MM.1S (cell line): ENCODE results near the gene YWHAH.

Experiments used
- DNase-seq: peaks from one replicate; pipeline ENCODE4 v3.0.0-alpha.2; 2015
- H2AFZ ChIP-seq: fragments of 300-600 bp; sonication (generic); 2 replicates; pipeline ENCODE4 v1.6.0; 2016; ENCODE audit warnings: antibody characterized with exemption, low read length
- H3F3A ChIP-seq: fragments of 300-600 bp; sonication (generic); 2 replicates; pipeline ENCODE4 v1.6.1; 2016; ENCODE audit warnings: mild to moderate bottlenecking, antibody characterized with exemption, low read length, moderate library complexity, mixed read lengths; ENCODE audit not compliant: insufficient read depth
- H3K27ac ChIP-seq: fragments of 300-600 bp; sonication (generic); 2 replicates; pipeline ENCODE4 v1.5.1; 2016; ENCODE audit warnings: mild to moderate bottlenecking, low read length
- H3K27me3 ChIP-seq: fragments of 300-600 bp; sonication (generic); replicated peaks from 2 replicates; pipeline ENCODE4 v1.6.0; 2016; ENCODE audit warnings: low read length; ENCODE audit not compliant: insufficient read depth
- H3K36me3 ChIP-seq: fragments of 300-600 bp; sonication (generic); replicated peaks from 2 replicates; pipeline ENCODE4 v1.6.1; 2016; ENCODE audit warnings: mild to moderate bottlenecking, low read length, mixed read lengths; ENCODE audit not compliant: insufficient read depth
- H3K4me1 ChIP-seq: fragments of 300-600 bp; sonication (generic); 2 replicates; pipeline ENCODE4 v1.6.1; 2016; ENCODE audit warnings: low read length, mixed read lengths
- H3K4me2 ChIP-seq: fragments of 300-600 bp; sonication (generic); 2 replicates; pipeline ENCODE4 v1.6.0; 2016; ENCODE audit warnings: low read depth, low read length
- H3K4me3 ChIP-seq: fragments of 300-600 bp; sonication (generic); 2 replicates; pipeline ENCODE4 v1.5.1; 2016; ENCODE audit warnings: low read length, mixed read lengths
- H3K79me2 ChIP-seq: fragments of 300-600 bp; sonication (generic); 2 replicates; pipeline ENCODE4 v1.6.1; 2016; ENCODE audit warnings: mixed run types, low read length, mixed read lengths
- H3K9ac ChIP-seq: fragments of 300-600 bp; sonication (generic); 2 replicates; pipeline ENCODE4 v1.6.1; 2016; ENCODE audit warnings: low read length, mixed read lengths
- H3K9me2 ChIP-seq: fragments of 300-600 bp; sonication (generic); replicated peaks from 2 replicates; pipeline ENCODE4 v1.6.1; 2016; ENCODE audit warnings: mild to moderate bottlenecking, low read length, mixed read lengths; ENCODE audit not compliant: insufficient read depth
- H3K9me3 ChIP-seq: fragments of 300-600 bp; sonication (generic); replicated peaks from 2 replicates; pipeline ENCODE4 v1.6.1; 2016; ENCODE audit warnings: mild to moderate bottlenecking, low read length, mixed read lengths; ENCODE audit not compliant: insufficient read depth
- H4K20me1 ChIP-seq: fragments of 300-600 bp; sonication (generic); 2 replicates; pipeline ENCODE4 v1.6.1; 2016; ENCODE audit warnings: mild to moderate bottlenecking, low read length, moderate library complexity, mixed read lengths; ENCODE audit not compliant: insufficient read depth
- CTCF ChIP-seq: fragments of 300-600 bp; sonication (generic); IDR thresholded peaks from 2 replicates; pipeline ENCODE4 v1.5.1; 2016; ENCODE audit warnings: antibody characterized with exemption, low read length, mixed read lengths
- EZH2 ChIP-seq: fragments of 300-600 bp; sonication (generic); optimal IDR thresholded peaks from 2 replicates; pipeline ENCODE3; 2017; ENCODE audit warnings: low read depth, mild to moderate bottlenecking, antibody characterized with exemption, low read length, mixed read lengths
- EZH2phosphoT487 ChIP-seq: fragments of 300-600 bp; sonication (generic); IDR thresholded peaks from 2 replicates; pipeline ENCODE4 v1.6.1; 2018; ENCODE audit warnings: antibody characterized with exemption, low read length

Gene YWHAH

DNA sequence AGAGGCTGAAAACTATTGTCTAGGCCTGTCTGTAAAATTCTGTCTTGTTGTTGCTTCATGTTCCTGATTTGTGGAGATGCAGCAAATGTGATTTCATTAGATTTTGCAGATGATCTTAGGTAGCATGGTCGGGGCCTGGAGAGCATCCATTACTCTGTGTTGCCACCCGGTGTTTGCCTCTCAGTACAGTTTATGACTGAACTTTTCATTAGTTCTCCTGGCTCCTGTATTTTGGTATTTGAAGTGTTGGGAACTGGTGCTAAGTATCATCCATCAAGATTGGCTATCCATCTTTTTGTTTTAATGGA lies 7.7 kb downstream of the YWHAH start:
- Histone ChIP-seq H4K20me1 (peaks cover 46% of the 10 kb centered on the region), H3K4me1 (no peaks in the 10 kb centered on the region), H3F3A (no peaks in the 10 kb centered on the region), H3K4me2 (no peak overlapping the region), H3K9ac (no peak overlapping the region), H3K9me2 (no peaks in the 10 kb centered on the region), H3K36me3 (peaks cover 11% of the 10 kb centered on the region), H3K27ac (no peak overlapping the region), H2AFZ (no peak overlapping the region), H3K79me2 (peaks cover 97% of the 10 kb centered on the region), H3K4me3 (no peak overlapping the region), H3K9me3 (no peaks in the 10 kb centered on the region), H3K27me3 (no peaks in the 10 kb centered on the region)
- no peak for DNase-seq
- TF ChIP-seq EZH2: no peak
- TF ChIP-seq EZH2phosphoT487: no peak
- no peak for TF ChIP-seq CTCF

DNA sequence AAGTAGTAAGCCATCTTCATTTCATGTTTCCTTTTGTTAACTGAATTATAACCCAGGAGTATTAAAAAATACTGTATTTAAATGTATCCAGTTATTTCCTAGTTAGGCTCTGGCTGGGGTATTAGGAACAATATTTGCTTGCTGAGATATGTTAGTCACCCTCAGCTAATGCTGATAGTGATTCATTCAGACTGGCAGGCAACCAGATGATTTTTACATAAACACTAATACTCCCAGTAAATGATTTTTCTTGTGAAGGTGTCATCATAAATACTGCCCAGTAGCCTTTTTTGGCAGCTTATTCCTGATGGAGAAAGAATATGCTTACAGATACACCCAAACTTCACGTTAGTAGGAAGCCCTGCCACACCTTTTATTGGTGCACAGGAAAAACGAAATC lies 8.1 kb downstream of the YWHAH start:
- no peak for DNase-seq
- Histone ChIP-seq H4K20me1 (peaks cover 44% of the 10 kb centered on the region), H3K79me2 (peaks cover 94% of the 10 kb centered on the region), H3K27me3 (no peaks in the 10 kb centered on the region), H3K9ac (no peak overlapping the region), H2AFZ (no peak overlapping the region), H3F3A (no peaks in the 10 kb centered on the region), H3K9me2 (no peaks in the 10 kb centered on the region), H3K4me2 (no peak overlapping the region), H3K9me3 (no peaks in the 10 kb centered on the region), H3K4me1 (no peaks in the 10 kb centered on the region), H3K4me3 (no peak overlapping the region), H3K27ac (no peak overlapping the region), H3K36me3 (peaks cover 10% of the 10 kb centered on the region)
- no peak for TF ChIP-seq CTCF

DNA sequence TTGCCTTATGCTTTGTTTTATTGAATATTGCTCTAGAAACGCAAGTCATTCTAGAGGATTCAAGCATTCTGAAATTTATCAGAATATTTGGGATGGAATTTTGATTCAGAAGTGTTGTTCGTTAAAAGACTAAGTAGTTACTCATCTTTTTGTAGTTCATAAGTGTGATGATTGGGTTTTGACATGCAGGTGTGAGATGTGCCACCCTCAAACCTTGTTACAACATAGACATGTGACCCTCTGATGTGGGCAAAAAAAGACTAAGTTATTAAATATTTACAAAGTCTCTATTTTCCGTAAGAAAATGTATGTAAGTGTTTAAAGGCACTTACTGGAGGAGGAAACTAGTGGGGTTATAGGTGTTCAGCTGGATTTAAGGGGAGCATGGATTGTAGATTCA lies 8.9 kb downstream of the YWHAH start:
- no peak overlapping the region for H3K9ac ChIP-seq
- no peak for DNase-seq
- no peaks in the 10 kb centered on the region for H3K9me2 ChIP-seq
- no peak overlapping the region for H3K4me2 ChIP-seq
- H3K27ac ChIP-seq: no peak overlapping the region
- H4K20me1 ChIP-seq: peaks cover 43% of the 10 kb centered on the region
- no peak overlapping the region for H3K4me3 ChIP-seq
- H2AFZ ChIP-seq: no peak overlapping the region
- TF ChIP-seq CTCF (no peak), EZH2 (no peak), EZH2phosphoT487 (no peak)
- peaks cover 87% of the 10 kb centered on the region for H3K79me2 ChIP-seq
- no peaks in the 10 kb centered on the region for H3K27me3 ChIP-seq
- H3K9me3 ChIP-seq: no peaks in the 10 kb centered on the region
- no peaks in the 10 kb centered on the region for H3F3A ChIP-seq
- H3K36me3 ChIP-seq: peaks cover 6% of the 10 kb centered on the region
- H3K4me1 ChIP-seq: no peaks in the 10 kb centered on the region
